Activated naive CD4-positive, alpha-beta T cell treated with anti-CD3 and anti-CD28 coated beads, Interleukin-2, amount 10 ng/mL, durations not matched to agents 7 days and 5 days (primary cell): ENCODE results near the gene XPNPEP1.

Experiments
- CTCF ChIA-PET: fragments of 350-600 bp; sonication (Branson Sonifier 250); formaldehyde crosslinking; loops from one replicate; lab custom pipeline; 2021; ENCODE audit warnings: antibody characterized with exemption; lab: Charles Lee
- DNase-seq: peaks from one replicate; pipeline ENCODE4 v3.0.0-alpha.2; 2020
- H3K27ac Mint-ChIP-seq: one replicate; pipeline ENCODE4 v1.8.0; 2021; ENCODE audit warnings: mild to moderate bottlenecking, moderate library complexity, mixed read lengths
- H3K27me3 Mint-ChIP-seq: one replicate; pipeline ENCODE4 v1.8.0; 2021; ENCODE audit warnings: mild to moderate bottlenecking, mixed read lengths
- H3K36me3 Mint-ChIP-seq: one replicate; pipeline ENCODE4 v1.8.0; 2021; ENCODE audit warnings: mixed read lengths
- H3K4me1 Mint-ChIP-seq: one replicate; pipeline ENCODE4 v1.8.0; 2021; ENCODE audit warnings: mixed read lengths
- H3K4me3 Mint-ChIP-seq: one replicate; pipeline ENCODE4 v1.8.0; 2021; ENCODE audit warnings: mild to moderate bottlenecking, moderate library complexity, mixed read lengths
- H3K9me3 Mint-ChIP-seq: one replicate; pipeline ENCODE4 v1.8.0; 2021; ENCODE audit warnings: mixed read lengths

XPNPEP1 gene

DNA sequence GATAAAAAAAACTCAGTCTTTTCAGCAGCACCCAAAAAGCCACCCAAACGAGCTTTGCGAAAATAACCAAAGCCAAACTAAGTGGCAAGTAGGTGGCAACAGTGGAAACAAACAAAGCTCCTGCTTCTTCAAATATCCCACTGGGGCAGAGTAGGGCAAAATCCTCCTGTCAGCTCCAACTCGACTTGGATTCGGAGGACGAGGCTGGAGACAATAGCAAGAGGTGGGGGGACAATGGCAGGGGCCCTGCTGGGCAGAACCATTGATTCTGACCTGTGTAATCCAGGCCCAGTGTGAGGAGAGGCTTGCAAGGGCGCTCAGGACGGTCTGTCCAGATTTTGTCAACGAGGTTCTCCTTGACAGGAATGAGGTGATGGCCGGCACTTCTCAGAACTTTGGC, 35.5 kb downstream of the XPNPEP1 start:
- Mint-ChIP-seq H3K27me3 (no peaks in the 10 kb centered on the region), H3K4me1 (peaks cover 25% of the 10 kb centered on the region), H3K4me3 (no peak overlapping the region), H3K36me3 (peaks cover 65% of the 10 kb centered on the region), H3K9me3 (no peaks in the 10 kb centered on the region), H3K27ac (no peak overlapping the region)
- no peak for DNase-seq
- CTCF ChIA-PET, result interaction anchor here (1.2 kb wide), 1 partner anchor 89 kb away, joined by 3 read pairs; no protein-coding TSS in a partner anchor

DNA sequence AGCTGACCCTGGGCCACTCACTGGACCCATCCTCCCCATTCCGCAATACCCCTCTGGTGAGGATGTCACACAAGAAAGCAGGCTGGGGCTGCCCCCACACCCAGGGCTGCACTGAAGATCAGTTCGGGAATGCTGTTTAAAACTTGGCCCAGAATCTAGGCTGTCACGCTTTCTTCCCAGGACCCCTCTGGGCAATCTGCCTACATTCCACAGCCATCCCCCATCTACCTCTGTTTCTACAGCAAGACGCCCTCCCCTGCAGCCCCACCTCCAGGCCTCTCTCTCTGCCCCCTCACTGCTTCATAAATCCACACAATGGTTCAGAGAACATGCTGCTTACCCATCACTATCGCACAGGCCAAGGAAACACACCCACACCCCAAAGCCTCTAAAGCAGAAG, 36.1 kb downstream of the XPNPEP1 start:
- Mint-ChIP-seq H3K4me1 (peaks cover 21% of the 10 kb centered on the region), H3K9me3 (no peaks in the 10 kb centered on the region), H3K27me3 (no peaks in the 10 kb centered on the region), H3K4me3 (no peak overlapping the region), H3K36me3 (peaks cover 63% of the 10 kb centered on the region), H3K27ac (no peak overlapping the region)
- CTCF ChIA-PET, result interaction anchor here (0.6 to 1.2 kb wide), 2 partner anchors 90 to 394 kb away, joined by 3 read pairs; no protein-coding TSS in a partner anchor
- DNase-seq, result no peak

DNA sequence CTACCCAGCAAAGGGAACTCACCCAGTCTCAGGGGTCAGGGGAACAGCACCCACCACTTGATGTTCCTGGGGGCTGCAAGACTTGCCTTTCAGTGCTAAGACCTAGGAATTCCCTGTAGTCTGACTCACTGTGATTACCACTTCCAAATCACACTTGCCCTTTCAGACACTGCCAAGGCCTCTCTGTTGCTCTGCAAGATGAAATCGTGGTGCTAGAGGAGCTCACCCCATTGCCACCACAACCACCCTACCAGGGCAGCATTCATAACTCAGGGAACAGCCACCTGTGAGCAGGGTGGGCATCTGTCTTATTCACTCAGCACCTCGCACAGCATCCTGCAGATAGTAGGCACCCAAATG, 36.5 kb downstream of the XPNPEP1 start:
- H3K9me3 Mint-ChIP-seq, result no peaks in the 10 kb centered on the region
- CTCF ChIA-PET, result interaction anchor here (0.6 to 1.2 kb wide), 2 partner anchors 90 to 394 kb away, joined by 3 read pairs; no protein-coding TSS in a partner anchor
- no peaks in the 10 kb centered on the region for H3K27me3 Mint-ChIP-seq
- H3K4me1 Mint-ChIP-seq, result peaks cover 16% of the 10 kb centered on the region
- no peak for DNase-seq
- no peak overlapping the region for H3K4me3 Mint-ChIP-seq
- peaks cover 60% of the 10 kb centered on the region for H3K36me3 Mint-ChIP-seq
- H3K27ac Mint-ChIP-seq, result no peak overlapping the region

DNA sequence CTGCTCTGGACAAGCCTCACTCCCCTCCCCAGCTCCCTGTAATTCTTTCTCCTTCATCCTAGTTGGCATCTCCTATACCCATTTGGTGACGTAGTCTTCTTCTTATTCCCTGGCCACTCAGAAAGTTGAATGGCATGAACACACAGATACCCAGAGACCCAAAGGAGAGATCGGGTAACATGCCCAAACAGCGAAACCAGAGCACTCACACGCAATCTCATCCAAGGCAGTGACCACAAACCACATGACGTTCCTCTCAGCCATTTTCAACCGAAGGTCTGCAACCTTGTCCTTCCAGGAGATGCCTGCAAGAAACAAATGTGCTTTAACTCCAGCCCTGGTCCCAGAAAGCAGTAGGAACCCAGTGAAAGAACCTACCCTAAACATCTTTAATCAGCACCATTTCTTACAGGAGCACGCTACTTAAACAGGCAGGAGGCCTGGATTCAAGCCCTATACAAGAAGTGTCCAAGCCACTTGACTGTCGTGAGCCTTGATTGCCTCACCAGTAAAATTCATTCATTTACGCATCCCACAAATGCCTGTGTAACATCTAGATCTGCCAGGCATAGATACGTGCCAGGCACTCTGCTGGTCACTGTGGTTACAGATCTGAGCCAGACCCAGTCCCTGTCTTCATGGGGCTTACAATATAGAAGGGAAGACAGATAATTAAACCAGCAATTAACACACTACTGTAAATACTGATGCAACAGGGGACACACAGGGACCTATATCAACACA, 37.1 kb downstream of the XPNPEP1 start:
- no peak for DNase-seq
- CTCF ChIA-PET, result interaction anchor here (0.6 kb wide), 1 partner anchor 395 kb away, joined by 3 read pairs; no protein-coding TSS in a partner anchor
- H3K4me1 Mint-ChIP-seq, result peaks cover 12% of the 10 kb centered on the region
- peaks cover 58% of the 10 kb centered on the region for H3K36me3 Mint-ChIP-seq
- H3K9me3 Mint-ChIP-seq, result no peaks in the 10 kb centered on the region
- no peaks in the 10 kb centered on the region for H3K27me3 Mint-ChIP-seq
- no peak overlapping the region for H3K4me3 Mint-ChIP-seq
- no peak overlapping the region for H3K27ac Mint-ChIP-seq

DNA sequence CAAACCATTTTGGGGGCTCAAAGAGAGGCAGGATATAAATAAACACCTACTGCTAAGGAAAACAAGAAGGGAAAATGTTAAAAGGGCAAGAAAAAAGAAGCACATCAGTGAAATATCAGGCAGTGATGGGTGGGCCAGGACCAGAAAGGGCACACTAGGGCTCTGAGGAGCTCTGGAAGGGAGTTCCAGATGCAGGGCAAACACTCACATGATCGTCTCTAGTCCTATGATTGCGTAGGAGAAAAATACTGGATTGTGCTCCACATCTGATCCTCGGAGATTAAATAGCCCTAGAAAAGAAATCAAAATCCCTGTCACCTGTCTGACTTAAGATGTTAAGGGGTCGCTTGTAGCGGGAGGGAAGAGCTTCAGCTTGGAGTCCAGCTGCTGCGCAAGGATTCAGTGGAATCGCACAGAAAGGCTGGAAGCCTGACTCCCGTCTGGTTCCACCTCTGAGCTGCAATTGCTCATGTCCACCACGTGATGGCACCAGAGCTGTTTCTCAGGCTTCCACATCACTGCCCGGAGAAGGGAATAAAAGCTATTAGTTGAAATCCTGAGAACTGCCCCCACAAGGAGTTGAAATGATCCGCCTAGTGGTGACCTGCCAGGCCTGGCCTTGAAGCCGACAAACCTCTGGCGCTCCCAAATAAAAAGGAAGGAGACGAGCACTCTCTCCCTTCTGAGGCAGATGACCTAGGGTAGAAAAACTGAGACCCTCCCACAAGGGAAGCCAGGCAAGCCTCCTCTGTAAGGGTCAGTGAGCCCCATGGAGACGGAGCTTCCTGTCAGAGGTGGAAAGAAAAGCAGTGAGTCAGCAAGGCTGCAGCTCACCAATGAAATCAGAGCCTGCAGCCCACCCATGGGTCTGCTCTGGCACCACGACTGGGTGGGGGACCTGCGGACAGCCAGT, 39.2 kb downstream of the XPNPEP1 start:
- Mint-ChIP-seq H3K4me3 (no peak overlapping the region), H3K27ac (no peak overlapping the region), H3K4me1 (peaks cover 9% of the 10 kb centered on the region), H3K27me3 (no peaks in the 10 kb centered on the region), H3K36me3 (peaks cover 56% of the 10 kb centered on the region), H3K9me3 (no peaks in the 10 kb centered on the region)
- CTCF ChIA-PET, result interaction anchor here (0.6 to 3.9 kb wide), 47 partner anchors 8 to 421 kb away, joined by 3 to 26 read pairs (median 5); partner anchors contain the start of gene SMNDC1
- DNase-seq, result peak; percentile 71

DNA sequence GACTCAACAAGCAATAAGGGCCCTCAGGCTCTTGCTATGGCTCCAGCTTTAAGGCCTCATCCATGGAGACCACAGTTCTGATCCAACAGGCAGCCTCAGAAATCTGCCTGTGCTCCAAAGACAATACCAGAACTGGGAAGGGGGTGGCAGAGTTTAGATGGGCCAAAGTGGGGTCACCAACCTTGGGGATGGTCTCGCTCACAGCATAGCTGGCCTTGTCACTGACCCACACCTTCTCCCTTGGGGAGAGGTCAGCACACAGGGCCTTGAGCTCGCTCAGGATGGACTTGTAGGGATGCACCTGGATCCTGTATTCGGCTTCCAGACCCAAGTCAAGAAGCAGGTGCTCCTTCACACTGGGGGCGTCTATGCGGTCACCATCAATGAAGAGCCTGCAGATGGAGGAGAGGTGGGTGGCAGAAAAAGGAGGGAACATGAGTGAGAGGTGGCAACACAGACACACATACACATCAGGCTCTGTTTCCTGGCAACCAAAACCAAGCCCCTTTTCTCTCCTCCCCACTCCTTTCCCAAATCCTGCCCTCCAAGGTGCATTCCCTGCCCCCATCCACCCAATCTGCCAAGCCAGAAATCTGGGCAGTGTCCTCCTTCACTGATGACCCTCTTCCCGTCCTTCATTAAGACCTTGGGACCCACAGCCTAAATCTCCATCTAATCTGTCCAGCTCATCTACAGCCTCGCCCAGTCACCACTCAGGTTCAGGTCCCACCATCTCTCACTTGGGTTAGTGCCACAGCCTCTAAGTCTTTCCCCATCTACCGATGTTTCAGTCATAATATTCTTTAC, 40.9 kb downstream of the XPNPEP1 start:
- peaks cover 9% of the 10 kb centered on the region for H3K4me1 Mint-ChIP-seq
- DNase-seq, result no peak
- H3K9me3 Mint-ChIP-seq, result no peaks in the 10 kb centered on the region
- CTCF ChIA-PET, result interaction anchor here (0.7 to 3.9 kb wide), 5 partner anchors 28 to 96 kb away, joined by 3 to 26 read pairs (median 6); no protein-coding TSS in a partner anchor
- H3K4me3 Mint-ChIP-seq, result no peak overlapping the region
- peaks cover 60% of the 10 kb centered on the region for H3K36me3 Mint-ChIP-seq
- no peaks in the 10 kb centered on the region for H3K27me3 Mint-ChIP-seq
- H3K27ac Mint-ChIP-seq, result no peak overlapping the region

DNA sequence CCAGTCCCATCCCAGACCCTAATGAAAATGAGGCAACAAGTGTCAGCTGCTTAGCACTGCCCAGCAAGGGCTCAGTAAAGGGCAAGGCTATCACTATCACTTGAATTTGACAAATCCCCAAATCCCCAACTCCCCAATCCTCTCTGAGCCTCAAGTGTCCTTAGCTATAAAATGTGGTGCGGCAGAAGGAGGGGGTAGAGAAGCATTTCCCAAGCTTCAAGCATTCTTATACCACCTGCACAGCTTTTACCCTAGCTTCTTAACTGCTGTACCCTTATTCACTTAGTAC, 41.6 kb downstream of the XPNPEP1 start:
- H3K27me3 Mint-ChIP-seq, result no peaks in the 10 kb centered on the region
- H3K36me3 Mint-ChIP-seq, result peaks cover 60% of the 10 kb centered on the region
- peak overlapping the region; percentile 28 for H3K27ac Mint-ChIP-seq
- no peaks in the 10 kb centered on the region for H3K9me3 Mint-ChIP-seq
- DNase-seq, result no peak
- no peak overlapping the region for H3K4me3 Mint-ChIP-seq
- CTCF ChIA-PET, result interaction anchor here (1.3 to 3.9 kb wide), 4 partner anchors 28 to 97 kb away, joined by 3 to 26 read pairs (median 15); no protein-coding TSS in a partner anchor
- H3K4me1 Mint-ChIP-seq, result peaks cover 7% of the 10 kb centered on the region

DNA sequence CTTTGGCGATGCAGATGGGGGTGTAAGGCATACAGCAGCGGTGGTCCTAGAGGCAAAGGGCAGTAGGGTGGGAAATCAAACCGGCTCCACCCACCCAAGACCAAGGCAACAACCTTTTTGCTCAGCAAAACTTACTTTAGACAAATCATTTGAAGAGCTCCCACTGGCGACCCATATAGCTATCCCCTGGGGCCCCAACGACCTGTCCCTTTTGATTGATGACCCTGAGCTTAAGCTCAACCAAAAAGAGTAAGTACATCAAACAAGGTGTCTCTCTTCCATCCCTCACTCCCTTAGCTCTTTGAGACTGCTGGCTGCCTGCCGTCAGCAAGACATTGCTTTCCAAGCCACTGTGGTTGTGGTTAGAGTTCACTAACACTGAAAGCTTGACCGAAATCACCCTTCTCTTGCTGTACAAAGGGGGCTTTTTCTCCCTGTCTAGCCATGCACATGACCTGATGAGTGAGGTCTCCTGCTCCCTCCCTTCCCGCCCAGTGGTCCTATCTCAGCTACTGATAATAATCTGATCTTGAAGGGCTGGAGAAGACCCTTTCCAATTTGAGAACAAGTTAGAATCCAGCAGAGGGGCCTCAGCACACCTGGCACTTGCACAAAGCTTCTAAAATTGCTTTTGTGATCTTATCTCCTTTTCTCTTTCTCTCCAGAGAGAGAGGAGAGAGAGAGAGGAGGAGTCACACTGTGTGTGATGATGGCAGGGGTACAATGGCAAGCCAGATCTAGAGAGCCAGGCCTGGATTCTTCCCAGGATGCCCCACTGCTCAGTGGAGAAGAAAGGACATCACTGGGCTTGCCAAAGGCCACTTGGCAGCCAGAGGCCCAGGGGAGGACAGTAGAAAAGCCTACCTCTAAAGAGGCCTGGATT, 42.2 kb downstream of the XPNPEP1 start:
- Mint-ChIP-seq H3K27ac (peak overlapping the region; percentile 28), H3K27me3 (no peaks in the 10 kb centered on the region)

DNA sequence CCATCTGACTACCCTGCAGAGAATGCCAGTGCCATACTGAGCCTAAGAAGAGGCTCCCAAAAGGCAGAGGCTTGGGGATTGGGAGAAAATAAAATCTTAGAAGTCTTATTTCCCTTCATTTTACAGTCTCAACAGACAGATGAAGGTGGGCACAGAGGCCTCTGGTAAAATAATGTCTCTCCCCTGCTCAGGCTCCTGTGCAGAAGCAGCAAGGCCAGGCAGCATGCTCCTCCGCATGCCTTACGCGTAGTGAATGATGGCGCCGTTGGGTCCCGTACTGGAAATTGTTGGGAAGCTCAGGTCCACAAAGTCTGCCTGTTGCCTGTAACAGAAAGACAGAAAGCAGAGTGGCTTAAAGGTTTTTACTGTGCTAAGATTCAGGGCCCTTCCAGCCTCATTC, 45.8 kb downstream of the XPNPEP1 start:
- Mint-ChIP-seq H3K4me1 (no peaks in the 10 kb centered on the region), H3K27me3 (no peaks in the 10 kb centered on the region), H3K9me3 (no peaks in the 10 kb centered on the region), H3K4me3 (no peak overlapping the region), H3K27ac (no peak overlapping the region), H3K36me3 (peaks cover 50% of the 10 kb centered on the region)
- no peak for DNase-seq
- CTCF ChIA-PET, result no interaction called here

More for the DNA sequence above, 42.2 kb downstream of the XPNPEP1 start:
- no peak overlapping the region for H3K4me3 Mint-ChIP-seq
- CTCF ChIA-PET, result interaction anchor here (0.6 to 3.9 kb wide), 8 partner anchors 14 to 357 kb away, joined by 3 to 26 read pairs (median 3); no protein-coding TSS in a partner anchor
- no peak for DNase-seq
- peaks cover 6% of the 10 kb centered on the region for H3K4me1 Mint-ChIP-seq
- no peaks in the 10 kb centered on the region for H3K9me3 Mint-ChIP-seq
- H3K36me3 Mint-ChIP-seq, result peaks cover 62% of the 10 kb centered on the region

DNA sequence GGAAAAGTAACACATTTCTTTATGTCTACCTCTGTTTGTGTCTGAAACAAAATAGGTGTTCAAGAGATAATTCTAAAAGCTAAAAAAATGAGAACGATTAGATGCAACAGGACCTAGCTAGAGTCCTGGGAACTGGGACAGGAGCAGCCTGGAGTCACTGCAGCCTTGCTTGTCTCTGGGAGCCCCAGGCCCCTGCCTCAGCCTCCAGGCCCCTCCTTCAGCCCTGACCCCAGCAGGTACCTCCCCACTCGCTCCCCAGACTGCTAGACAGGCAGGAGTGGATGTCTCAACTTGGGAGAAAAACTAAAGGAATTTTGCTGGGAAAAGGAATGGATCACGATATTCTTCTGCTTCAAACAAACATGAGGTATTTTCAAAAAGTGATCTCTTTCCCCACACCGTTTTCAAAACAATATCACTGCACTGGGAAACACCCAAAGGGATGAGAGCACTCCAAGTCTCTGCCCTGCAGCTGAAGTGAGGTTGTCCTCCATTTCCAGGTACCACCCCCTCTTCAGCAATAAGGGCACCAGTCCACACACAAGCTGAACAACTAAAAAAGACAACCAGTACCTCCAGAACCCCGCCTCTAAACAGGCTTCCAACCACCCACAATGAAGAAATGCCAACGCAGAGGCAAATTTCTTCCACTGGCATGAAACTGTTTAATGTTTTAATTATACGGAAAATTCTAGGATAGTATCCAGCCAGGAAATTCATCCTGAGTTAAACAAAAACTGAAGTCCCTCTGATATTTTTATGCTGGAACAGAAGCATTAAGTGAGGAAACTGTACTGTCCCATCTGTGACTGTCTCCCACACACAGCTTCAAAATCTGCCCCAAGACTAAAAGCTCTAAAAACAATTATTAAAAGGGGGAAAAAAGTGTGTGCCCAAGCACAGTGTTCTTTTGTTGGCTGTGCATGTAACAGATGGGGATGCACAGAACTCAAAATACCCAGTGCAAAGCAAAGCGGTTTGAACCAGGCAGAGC, 47.2 kb downstream of the XPNPEP1 start:
- Mint-ChIP-seq H3K27me3 (no peaks in the 10 kb centered on the region), H3K27ac (peak overlapping the region; percentile 64), H3K4me3 (no peak overlapping the region), H3K9me3 (no peaks in the 10 kb centered on the region), H3K36me3 (peaks cover 57% of the 10 kb centered on the region), H3K4me1 (no peaks in the 10 kb centered on the region)
- DNase-seq, result no peak
- CTCF ChIA-PET, result interaction anchor here (0.9 kb wide), 1 partner anchor 9 kb away, joined by 3 read pairs; no protein-coding TSS in a partner anchor

DNA sequence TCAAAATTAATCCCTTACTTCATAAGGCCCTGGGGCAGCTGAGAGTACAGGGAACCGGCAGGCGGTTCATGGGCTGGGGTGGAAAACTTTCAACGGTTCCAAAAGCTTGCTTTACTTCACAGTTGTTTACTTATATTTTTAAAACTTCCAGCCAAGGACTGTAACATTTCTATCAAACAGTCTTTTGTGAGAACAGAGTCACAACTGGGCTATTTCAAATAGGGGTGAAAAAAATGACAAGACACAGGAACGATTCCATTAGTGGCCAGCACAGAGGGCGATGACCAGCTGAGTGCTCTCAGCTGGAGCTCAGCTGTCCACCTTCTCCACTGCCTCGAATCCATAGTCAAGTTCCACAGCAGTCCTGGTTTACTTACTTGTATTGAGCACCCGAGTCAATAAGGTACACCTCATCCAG, 48.2 kb downstream of the XPNPEP1 start:
- Mint-ChIP-seq H3K36me3 (peaks cover 57% of the 10 kb centered on the region), H3K4me3 (no peak overlapping the region), H3K27me3 (no peaks in the 10 kb centered on the region), H3K27ac (no peak overlapping the region), H3K4me1 (no peaks in the 10 kb centered on the region), H3K9me3 (no peaks in the 10 kb centered on the region)
- CTCF ChIA-PET, result no interaction called here
- no peak for DNase-seq

DNA sequence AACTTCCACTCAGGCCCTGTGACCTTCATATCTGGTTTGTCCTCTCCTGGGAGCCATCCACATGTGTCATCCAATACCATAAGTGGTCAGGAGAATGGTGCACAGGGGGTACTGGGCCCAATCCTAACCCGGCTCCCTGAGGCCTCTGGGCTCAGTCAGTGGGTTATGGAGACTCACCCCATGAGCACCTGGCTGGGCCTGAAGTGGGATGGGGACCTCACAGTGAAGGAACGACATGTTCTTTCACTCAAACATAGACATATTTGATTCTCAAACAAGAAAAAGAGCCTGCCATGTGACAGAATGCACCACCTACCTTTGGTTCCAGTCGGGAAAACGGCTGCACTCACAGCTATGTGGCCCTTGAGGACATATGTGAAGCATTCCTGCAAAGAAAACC, 51.8 kb downstream of the XPNPEP1 start:
- Mint-ChIP-seq H3K9me3 (no peaks in the 10 kb centered on the region), H3K27me3 (no peaks in the 10 kb centered on the region), H3K4me1 (no peaks in the 10 kb centered on the region), H3K4me3 (no peak overlapping the region), H3K27ac (no peak overlapping the region), H3K36me3 (peaks cover 63% of the 10 kb centered on the region)
- CTCF ChIA-PET, result interaction anchor here (0.9 kb wide), 1 partner anchor 13 kb away, joined by 3 read pairs; no protein-coding TSS in a partner anchor
- DNase-seq, result no peak
